ENCODE measurements around the gene LDB3.

LDB3 gene

GRCh38 chr10:86665868-86666267 lies 2.4 kb upstream of the LDB3 start:
- DNase-seq = no peak

- DNase-seq = no peak
These were observed 1.8 kb upstream of the LDB3 start for GRCh38 chr10:86666538-86666937.

- no peak for DNase-seq
These were observed 710 bp upstream of the LDB3 start for GRCh38 chr10:86667421-86668181.

- DNase-seq = no peak
These were observed 2.0 kb downstream of the LDB3 start for GRCh38 chr10:86670290-86670811.

- DNase-seq = no peak
These were observed 2.6 kb downstream of the LDB3 start for GRCh38 chr10:86670876-86671275.

GRCh38 chr10:86671419-86671818 lies 3.1 kb downstream of the LDB3 start:
- DNase-seq = no peak

GRCh38 chr10:86671985-86672710 lies 3.8 kb downstream of the LDB3 start:
- no peak for DNase-seq

- DNase-seq = no peak
These were observed 5.0 kb downstream of the LDB3 start for GRCh38 chr10:86673216-86673826.

- DNase-seq = no peak
These were observed 5.7 kb downstream of the LDB3 start for GRCh38 chr10:86673827-86674581.

- no peak for DNase-seq
These were observed 6.6 kb downstream of the LDB3 start for GRCh38 chr10:86674912-86675311.

GRCh38 chr10:86677374-86677773 lies 9.1 kb downstream of the LDB3 start:
- DNase-seq = no peak

GRCh38 chr10:86678999-86679792 lies 10.9 kb downstream of the LDB3 start:
- no peak for DNase-seq

GRCh38 chr10:86681047-86681446 lies 12.7 kb downstream of the LDB3 start:
- no peak for DNase-seq

- no peak for DNase-seq
These were observed 13.5 kb downstream of the LDB3 start for GRCh38 chr10:86681722-86682386.

GRCh38 chr10:86682675-86683074 lies 14.4 kb downstream of the LDB3 start:
- DNase-seq = no peak

- DNase-seq = no peak
These were observed 16.2 kb downstream of the LDB3 start for GRCh38 chr10:86684331-86685097.

GRCh38 chr10:86685416-86685815 lies 17.1 kb downstream of the LDB3 start:
- DNase-seq = no peak

- DNase-seq = no peak
These were observed 17.8 kb downstream of the LDB3 start for GRCh38 chr10:86685893-86686632.

GRCh38 chr10:86686972-86687371 lies 18.7 kb downstream of the LDB3 start:
- no peak for DNase-seq

GRCh38 chr10:86687750-86688149 lies 19.4 kb downstream of the LDB3 start:
- DNase-seq = no peak
